ENCODE data around the gene TRPV5. TPM values are rescaled to one million over a fixed set of nuclear protein-coding genes. Genes with fewer than 3 reads are reported as not detected.

TRPV5 gene
- total and polyA plus RNA-seq, 2 of the 4 experiments (the other 2 are of a cell fraction): not detected

GRCh38 chr7:142890874-142891485 lies 42.6 kb downstream of the TRPV5 start:
- in situ Hi-C loops (cut with MboI; ENCODE audit: low sequenced_read_pairs) (no loop called here), intact Hi-C loops (cut with micrococcal nuclease) (no loop called here), dilution Hi-C loops (cut with HindIII; ENCODE audit: low sequenced_read_pairs, unreplicated experiment) (no loop called here)
- Histone ChIP-seq H4K91ac (ENCODE audit: insufficient read depth, low read depth, low read length) (no peak overlapping the region), H3K4me2 (ENCODE audit: low read depth, low read length) (no peak overlapping the region), H2AFZ (replicated peaks; ENCODE audit: low read length, poor library complexity) (peak overlapping the region; percentile 58), H2AK5ac (ENCODE audit: low read depth, low read length) (no peak overlapping the region), H3K4me1 (ENCODE audit: control insufficient read depth, insufficient read depth, low read length) (no peaks in the 10 kb centered on the region), H4K20me1 (ENCODE audit: insufficient read depth, low read length) (no peaks in the 10 kb centered on the region), H3K56ac (ENCODE audit: extremely low read depth, insufficient read depth, low read length) (no peak overlapping the region), H3K9ac (ENCODE audit: low read depth, low read length) (no peak overlapping the region), H2BK5ac (ENCODE audit: low read depth, low read length, poor library complexity, severe bottlenecking) (peak overlapping the region; percentile 54), H3K79me1 (ENCODE audit: low read depth in 1 of 2, low read length in 2 of 2) (no peaks in the 10 kb centered on the region), H3K14ac (replicated peaks; ENCODE audit: low read depth, low read length) (no peak overlapping the region), H3K4me3 (ENCODE audit: insufficient read depth, low read depth, low read length) (no peak overlapping the region), H3K18ac (ENCODE audit: low read depth, low read length) (no peak overlapping the region), H3K4ac (ENCODE audit: low read depth, low read length) (no peak overlapping the region), H4K5ac (ENCODE audit: low read depth, low read length) (no peak overlapping the region), H2BK120ac (ENCODE audit: low read depth, low read length) (no peak overlapping the region), H4K8ac (ENCODE audit: low read depth in 2 of 2, low read length in 2 of 2) (no peak overlapping the region), H3K36me3 (ENCODE audit: control insufficient read depth, insufficient read depth, low read length) (no peaks in the 10 kb centered on the region), H2AK9ac (replicated peaks; ENCODE audit: low read depth, low read length, poor library complexity) (no peak overlapping the region), H3K9me1 (ENCODE audit: insufficient read depth, low read length) (no peaks in the 10 kb centered on the region), H3K27ac (ENCODE audit: insufficient read depth, low read length) (no peak overlapping the region), H2BK20ac (ENCODE audit: low read depth, low read length) (no peak overlapping the region), H3K9me3 (ENCODE audit: control insufficient read depth, insufficient read depth, low read length) (peaks cover 6% of the 10 kb centered on the region; the same call in 1 of the 2 replicates), H2BK15ac (ENCODE audit: low read depth, low read length) (no peak overlapping the region), H3K27me3 (ENCODE audit: control insufficient read depth, insufficient read depth, low read length) (no peaks in the 10 kb centered on the region), H3K23ac (ENCODE audit: low read depth, low read length) (no peak overlapping the region)
- ChIA-PET CTCF (no interaction called here), POLR2A (ENCODE audit: unreplicated experiment) (no interaction called here)
- ATAC-seq (ENCODE audit: low read depth): no peak
- no peak for DNase-seq
- TF ChIP-seq RCOR1 (IDR thresholded peaks at IDR 0.05; ENCODE audit: insufficient replicate concordance, low read length): no peak
- TF ChIP-seq BHLHE40 (IDR thresholded peaks at IDR 0.05; ENCODE audit: low read depth, low read length): no peak
- TF ChIP-seq CHD1 (IDR thresholded peaks at IDR 0.05; ENCODE audit: low read depth, low read length): no peak
- TF ChIP-seq FOS (IDR thresholded peaks at IDR 0.05; ENCODE audit: low read depth, low read length): no peak
- TF ChIP-seq MXI1 (IDR thresholded peaks at IDR 0.05; ENCODE audit: borderline replicate concordance, low read depth, low read length): no peak
- no peak for TF ChIP-seq CEBPB (IDR thresholded peaks at IDR 0.05; ENCODE audit: low read depth, low read length)
- TF ChIP-seq RAD21 (IDR thresholded peaks at IDR 0.05; ENCODE audit: low read length): no peak
- TF ChIP-seq SMC3 (IDR thresholded peaks at IDR 0.05; ENCODE audit: low read depth, low read length): no peak
- TF ChIP-seq NFE2L2 (IDR thresholded peaks at IDR 0.05; ENCODE audit: low read depth, low read length): no peak
- TF ChIP-seq POLR2A (IDR thresholded peaks at IDR 0.05; ENCODE audit: low read depth, low read length): no peak
- no peak for TF ChIP-seq USF2 (IDR thresholded peaks at IDR 0.05; ENCODE audit: low read depth, low read length)
- no peak for TF ChIP-seq RFX5 (IDR thresholded peaks at IDR 0.05; ENCODE audit: low read depth, low read length)
- no peak for TF ChIP-seq MAFK (IDR thresholded peaks at IDR 0.05; ENCODE audit: low read depth, low read length)
- no peak for TF ChIP-seq CTCF (conservative IDR thresholded peaks at IDR 0.05; ENCODE audit: low read depth, low read length)
- TF ChIP-seq ELK1 (IDR thresholded peaks at IDR 0.05; ENCODE audit: borderline replicate concordance, low read depth, low read length): no peak
- no peak for TF ChIP-seq MAZ (IDR thresholded peaks at IDR 0.05; ENCODE audit: borderline replicate concordance, low read depth, low read length)
- no TSS peak for BruUV-seq (replicated peaks)
- WGBS, 2 experiments (ENCODE audit: extremely low coverage in 2 of 2, insufficient read length in 1 of 2): 76% methylated on average over 8 of the region's 12 CpGs; no CpG with 5 or more reads in 1 of the 2 experiments
